Left renal pelvis (tissue), 4 donors: ENCODE results near the gene MYH14. TPM values are rescaled to one million over a fixed set of nuclear protein-coding genes. Genes with fewer than 3 reads are reported as not detected.

Experiments
- DNase-seq, 4 donors: peaks; one replicate each; pipeline ENCODE4 v3.0.0-alpha.2; 2013; ENCODE audit warnings: low read depth in 4 of 4, low spot score in 3 of 4
- polyA plus RNA-seq, 4 donors: library from polyadenylated mRNA; unstranded; fragments of 120-200 nt; gene quantifications; one replicate each; pipeline ENCODE4 v1.2.1, GENCODE V29; 2013; ENCODE audit not compliant: insufficient read length in 4 of 4

Gene MYH14
- polyA plus RNA-seq, 4 donors: 0.71 to 27.1 (median 22.2) TPM

DNA sequence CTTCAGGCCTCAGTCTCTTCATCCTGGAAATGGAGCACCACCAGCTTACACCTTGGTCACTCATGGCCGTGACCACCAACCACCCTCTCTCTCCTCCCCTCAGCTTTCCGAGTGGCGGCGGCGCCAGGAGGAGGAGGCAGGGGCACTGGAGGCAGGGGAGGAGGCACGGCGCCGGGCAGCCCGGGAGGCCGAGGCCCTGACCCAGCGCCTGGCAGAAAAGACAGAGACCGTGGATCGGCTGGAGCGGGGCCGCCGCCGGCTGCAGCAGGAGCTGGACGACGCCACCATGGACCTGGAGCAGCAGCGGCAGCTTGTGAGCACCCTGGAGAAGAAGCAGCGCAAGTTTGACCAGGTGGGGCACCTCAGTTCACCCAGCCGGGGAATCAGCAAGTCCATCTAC, 78.1 kb downstream of the MYH14 start:
- DNase-seq: no peak

DNA sequence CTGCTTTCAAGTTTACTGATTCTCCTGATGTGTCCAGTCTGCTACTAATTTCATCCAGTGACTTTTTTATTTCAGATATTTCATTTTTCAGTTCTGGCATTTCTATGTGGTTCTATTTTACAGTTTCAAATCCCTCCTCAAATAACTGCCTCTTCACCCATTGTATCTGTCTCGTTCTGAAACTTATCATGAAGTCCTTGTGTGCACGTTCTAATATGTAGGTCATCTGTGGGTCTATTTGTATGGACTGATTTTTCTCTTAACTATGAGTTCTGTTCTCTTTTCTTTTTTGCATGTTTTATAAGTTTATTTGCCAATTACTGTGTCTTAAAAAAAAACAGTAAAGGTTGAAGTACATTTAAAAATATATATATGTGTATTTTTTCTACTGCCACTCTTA, 82.4 kb downstream of the MYH14 start:
- DNase-seq: no peak

DNA sequence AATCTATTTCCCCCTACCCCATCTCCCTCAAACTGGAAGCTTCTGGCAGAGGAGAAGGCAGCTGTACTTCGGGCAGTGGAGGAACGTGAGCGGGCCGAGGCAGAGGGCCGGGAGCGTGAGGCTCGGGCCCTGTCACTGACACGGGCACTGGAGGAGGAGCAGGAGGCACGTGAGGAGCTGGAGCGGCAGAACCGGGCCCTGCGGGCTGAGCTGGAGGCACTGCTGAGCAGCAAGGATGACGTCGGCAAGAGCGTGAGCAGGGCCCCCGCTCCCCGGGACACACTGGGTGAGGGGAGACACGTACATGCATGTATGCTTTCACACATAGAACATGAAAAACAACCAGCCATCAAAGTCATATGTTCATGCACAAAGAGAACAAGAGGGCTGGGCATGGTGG, 83.0 kb downstream of the MYH14 start:
- no peak for DNase-seq

DNA sequence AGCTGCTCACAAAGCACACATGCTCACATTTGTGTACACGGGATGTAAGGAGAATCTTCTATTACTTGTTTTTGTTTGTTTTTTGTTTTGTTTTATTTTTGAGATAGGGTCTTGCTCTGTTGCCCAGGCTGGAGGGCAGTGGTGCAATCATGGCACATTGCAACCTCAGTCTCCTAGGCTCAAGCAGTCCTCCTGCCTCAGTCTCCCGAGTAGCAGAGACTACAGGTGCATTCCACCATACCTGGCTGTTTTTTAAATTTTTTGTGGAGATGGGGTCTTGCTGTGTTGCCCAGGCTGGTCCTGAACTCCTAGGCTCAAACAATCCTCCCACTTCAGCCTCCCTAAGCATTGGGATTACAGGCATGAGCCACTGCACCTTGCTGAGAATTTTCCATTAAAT, 83.9 kb downstream of the MYH14 start:
- DNase-seq: no peak

DNA sequence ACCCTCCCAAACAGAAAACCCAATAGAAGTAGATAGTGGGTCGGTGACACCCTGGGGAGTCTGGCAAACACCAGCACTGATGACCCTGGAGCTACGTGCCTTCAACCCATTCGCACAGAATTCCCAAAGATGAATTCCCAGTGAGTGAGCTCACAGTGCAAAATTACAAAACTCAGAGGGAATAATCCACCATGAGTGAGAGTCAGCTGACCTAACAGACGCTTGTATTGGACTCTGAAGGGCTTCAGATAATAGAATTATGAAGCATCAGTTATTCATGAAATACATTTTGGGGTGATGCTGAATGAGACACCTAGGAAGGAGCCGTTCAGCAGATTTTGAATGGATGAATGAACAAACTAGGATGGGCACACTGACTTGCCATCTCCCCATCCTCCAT, 85.5 kb downstream of the MYH14 start:
- no peak for DNase-seq

DNA sequence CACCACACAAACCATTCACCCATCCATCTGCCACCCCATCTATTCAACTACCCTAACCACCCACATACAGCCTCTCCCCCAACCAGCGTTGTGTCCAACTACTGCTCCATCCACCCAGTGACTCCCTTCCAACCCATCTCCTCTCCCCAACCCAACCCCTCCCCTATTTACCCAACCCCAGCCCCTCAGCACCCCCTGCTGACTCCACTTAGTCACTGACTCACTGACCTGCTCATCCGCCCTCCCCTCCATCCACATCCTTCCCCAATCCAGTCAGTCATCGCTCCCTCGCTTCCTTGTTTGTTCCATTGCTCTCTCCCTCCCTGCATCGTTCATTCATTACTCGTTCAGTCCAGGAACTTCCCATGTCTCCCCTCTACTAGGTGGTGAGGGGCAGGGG, 86.6 kb downstream of the MYH14 start:
- DNase-seq: no peak

DNA sequence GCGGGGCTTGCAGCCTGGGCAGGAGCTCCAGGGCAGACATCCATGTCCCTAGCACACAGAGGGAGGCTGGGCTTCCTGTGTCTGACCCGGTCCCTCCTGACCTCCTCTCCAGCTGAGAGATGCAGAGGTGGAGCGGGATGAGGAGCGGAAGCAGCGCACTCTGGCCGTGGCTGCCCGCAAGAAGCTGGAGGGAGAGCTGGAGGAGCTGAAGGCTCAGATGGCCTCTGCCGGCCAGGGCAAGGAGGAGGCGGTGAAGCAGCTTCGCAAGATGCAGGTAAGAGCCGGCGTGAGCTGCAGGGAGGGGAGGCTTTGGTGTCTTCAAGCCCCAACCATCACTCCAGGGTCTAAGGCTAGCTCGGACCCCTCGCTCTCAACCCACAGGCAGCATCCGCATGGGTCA, 87.4 kb downstream of the MYH14 start:
- no peak for DNase-seq

DNA sequence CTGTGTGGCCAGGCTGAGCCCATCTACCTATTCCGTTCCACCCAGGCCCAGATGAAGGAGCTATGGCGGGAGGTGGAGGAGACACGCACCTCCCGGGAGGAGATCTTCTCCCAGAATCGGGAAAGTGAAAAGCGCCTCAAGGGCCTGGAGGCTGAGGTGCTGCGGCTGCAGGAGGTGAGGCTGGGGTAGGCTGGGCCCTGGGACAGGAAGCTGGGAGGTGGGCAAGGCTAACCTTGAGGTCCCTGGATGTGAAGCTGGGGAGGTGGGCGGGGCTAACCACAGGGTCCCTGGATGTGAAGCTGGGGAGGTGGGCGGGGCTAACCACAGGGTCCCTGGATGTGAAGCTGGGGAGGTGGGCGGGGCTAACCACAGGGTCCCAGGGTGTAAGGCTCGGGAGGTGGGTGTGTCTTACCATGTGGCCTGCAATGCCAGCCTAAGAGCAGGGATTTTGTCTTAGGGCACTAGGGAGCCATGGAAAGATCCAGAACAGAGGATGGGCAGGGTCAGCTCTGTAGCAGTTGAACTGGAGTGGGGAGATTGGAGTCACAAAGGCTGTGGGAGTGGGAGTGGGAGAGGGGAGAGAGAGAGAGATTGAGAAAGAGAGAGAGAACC, 88.9 kb downstream of the MYH14 start:
- DNase-seq: no peak

DNA sequence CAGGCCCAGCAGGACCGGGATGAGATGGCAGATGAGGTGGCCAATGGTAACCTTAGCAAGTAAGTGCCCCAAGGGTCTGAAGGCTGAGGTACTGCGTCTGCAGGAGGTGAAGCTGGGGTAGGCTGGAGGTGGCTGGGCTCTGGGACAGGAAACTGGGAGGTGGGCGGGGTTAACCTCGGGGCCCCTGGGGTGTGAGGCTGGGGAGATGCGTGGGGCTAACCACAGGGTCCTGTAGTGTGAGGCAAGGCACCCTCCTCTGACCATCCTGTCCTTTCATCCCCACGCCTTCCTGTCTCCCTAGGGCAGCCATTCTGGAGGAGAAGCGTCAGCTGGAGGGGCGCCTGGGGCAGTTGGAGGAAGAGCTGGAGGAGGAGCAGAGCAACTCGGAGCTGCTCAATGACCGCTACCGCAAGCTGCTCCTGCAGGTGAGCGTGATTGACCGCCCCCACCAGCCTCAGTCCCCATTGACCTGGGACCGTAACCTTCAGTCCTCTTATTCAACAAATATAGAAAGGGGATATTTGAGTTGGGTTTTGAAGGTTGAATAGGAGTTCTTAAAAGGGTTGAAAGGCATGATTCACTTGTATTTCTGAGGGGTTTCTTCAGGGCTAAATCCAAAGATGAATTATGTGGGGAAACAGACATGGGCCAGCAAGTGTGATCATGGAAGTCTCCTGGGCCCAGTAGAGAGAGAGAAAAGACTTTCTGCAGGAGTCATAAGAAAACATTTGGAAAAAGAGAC, 90.0 kb downstream of the MYH14 start:
- no peak for DNase-seq

DNA sequence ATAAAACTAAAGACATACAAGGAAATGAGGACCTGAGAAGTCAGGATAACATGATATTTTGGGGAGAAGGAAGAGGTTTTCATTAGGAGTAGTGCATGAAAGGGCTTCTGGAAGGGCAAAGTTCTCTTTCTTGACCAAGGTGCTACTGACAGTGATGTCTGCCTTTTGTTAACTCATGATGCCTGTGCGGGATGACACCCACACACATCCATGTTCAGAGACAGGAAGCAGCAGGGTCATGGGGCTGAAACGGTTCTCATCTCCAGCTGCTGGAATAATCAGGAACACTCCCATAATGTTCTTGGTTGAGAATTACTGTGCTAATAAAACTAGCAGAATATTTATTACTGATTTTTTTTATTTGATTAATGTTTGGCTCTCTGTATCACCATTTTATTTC, 96.6 kb downstream of the MYH14 start:
- DNase-seq: no peak

DNA sequence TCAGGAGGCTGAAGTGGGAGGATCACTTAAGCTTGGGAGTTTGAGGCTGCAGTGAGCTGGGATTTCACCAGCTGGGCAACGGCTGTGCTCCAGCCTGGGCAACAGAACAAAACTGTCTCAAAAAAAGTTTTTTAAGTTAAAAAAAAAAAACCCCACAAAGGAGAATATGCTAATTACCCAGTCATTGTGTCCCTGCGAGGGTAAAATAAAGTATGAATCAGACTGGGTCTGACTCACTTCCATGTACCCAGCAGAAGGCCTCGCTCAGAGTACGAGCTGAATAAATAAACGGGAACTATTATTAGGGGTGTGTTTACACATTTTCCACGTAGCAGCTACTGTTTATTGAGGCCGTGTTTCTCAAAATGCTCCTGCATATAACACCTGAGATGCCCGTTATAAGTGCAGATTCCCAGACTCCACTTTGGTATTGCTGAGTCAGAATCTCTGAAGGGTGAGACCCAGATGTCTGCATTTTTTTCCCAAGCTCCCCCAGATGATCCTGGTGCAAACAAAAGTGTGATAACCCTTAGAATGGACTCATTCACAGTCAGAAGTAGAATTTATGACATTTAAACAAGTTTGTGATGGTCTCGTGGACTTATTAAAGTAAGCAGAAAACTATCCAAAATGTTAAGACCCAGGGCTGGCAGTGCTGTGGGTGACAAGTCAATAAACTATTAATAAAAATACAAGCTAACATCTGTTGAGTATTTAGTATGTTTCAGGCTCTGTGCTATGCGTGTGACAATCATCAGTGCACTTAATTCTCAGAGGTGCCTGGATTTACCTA, 97.6 kb downstream of the MYH14 start:
- DNase-seq: no peak

DNA sequence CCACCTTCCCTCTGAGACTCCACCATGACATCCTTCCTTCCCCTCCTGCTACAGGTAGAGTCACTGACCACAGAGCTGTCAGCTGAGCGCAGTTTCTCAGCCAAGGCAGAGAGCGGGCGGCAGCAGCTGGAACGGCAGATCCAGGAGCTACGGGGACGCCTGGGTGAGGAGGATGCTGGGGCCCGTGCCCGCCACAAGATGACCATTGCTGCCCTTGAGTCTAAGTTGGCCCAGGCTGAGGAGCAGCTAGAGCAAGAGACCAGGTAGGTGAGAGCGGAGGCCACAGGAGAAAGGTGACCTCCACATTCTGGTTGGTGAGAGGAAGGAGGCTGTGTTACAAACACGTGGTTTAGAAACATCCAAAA, 98.2 kb downstream of the MYH14 start:
- no peak for DNase-seq

DNA sequence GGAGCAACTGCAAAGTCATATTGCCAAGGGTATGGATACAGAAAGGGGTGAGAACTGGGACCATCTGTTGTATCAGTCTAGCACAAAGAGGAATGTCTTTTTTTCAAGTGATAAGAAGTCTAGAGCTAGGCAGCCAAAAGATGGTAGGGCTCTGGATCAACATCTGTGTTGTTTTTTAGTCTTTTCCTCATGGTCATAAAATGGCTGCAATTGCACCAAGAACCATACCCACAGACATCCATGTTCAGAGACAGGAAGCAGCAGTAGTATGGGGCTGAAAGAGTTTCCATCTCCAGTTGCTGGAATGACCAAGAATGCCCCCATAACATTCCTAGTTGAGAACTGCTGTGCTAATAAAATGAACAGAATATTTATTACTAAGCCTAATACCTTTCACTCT, 100.1 kb downstream of the MYH14 start:
- DNase-seq: no peak

DNA sequence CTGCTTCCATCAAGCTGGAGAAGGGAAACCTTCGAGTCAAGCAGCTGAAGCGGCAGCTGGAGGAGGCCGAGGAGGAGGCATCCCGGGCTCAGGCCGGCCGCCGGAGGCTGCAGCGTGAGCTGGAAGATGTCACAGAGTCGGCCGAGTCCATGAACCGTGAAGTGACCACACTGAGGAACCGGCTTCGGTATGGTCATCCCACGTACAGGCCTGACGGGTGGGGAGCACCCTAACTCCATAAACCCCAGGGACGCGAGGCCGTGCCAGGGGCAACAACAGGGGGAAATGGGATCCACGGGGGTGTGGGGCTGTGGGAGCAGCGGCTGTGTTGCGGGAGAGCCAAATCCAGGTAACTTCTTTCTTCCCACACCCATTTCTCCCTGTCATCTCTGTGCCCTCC, 105.6 kb downstream of the MYH14 start:
- no peak for DNase-seq

DNA sequence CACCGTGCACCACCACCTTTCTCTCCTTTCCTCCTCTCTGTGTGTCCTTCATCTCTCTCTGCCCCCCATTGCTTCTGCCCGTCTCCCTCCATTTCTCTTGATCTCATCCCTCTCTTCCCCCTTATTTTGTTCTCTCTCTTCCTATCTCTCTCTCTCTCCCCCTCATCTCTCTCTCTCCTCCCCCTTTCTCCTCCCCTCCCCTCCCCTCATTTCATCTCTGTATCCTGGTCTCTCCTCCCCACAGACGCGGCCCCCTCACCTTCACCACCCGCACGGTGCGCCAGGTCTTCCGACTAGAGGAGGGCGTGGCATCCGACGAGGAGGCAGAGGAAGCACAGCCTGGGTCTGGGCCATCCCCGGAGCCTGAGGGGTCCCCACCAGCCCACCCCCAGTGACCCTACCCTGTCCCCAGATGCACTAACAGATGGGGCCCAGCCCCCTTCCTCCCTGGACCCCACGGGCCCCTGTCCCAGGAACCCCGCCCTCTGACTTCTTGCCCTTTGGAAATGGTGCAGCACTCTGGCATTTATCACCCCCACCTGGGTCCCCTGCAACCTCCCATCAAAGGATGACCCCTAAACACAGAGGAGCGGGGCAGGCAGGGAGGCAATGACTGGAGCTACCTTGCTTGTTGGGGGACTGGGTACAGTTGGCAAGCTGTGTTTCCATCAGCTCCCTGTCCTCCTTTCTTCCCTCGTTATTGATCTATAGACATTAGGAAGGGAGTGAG, 106.1 kb downstream of the MYH14 start:
- DNase-seq: no peak

DNA sequence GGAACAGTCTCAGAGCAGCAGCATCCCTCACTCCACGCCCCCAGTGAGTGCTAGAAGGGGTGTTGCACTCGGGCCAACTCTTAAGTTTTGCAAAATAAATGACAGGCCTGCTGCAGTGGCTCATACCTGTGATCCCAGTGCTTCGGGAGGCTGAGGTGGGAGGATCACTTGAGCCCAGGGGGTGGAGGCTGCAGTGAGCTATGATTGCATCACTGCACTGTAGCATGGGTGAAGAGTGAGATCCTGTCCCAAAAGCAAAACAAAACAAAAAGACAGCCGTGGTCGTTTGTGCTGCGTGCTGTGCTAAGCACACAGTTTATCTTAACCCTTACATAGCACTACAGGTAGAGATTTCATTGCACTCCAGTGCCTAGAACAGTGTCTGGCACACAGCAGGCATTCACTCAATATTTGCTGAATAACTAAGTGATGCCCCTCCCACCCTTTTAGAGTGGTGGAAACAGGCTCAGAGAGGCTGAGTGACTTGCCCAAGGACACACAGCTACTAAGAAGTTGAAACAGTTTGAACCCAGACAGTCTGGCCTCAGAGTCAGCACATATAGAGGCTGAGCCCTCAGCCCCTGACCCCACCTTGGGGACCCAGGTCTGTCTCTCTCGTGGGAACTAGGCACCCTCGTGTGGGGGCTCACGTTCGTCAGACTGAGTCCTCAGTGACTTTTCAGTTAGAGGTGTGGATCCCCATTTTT, 107.5 kb downstream of the MYH14 start:
- no peak for DNase-seq

DNA sequence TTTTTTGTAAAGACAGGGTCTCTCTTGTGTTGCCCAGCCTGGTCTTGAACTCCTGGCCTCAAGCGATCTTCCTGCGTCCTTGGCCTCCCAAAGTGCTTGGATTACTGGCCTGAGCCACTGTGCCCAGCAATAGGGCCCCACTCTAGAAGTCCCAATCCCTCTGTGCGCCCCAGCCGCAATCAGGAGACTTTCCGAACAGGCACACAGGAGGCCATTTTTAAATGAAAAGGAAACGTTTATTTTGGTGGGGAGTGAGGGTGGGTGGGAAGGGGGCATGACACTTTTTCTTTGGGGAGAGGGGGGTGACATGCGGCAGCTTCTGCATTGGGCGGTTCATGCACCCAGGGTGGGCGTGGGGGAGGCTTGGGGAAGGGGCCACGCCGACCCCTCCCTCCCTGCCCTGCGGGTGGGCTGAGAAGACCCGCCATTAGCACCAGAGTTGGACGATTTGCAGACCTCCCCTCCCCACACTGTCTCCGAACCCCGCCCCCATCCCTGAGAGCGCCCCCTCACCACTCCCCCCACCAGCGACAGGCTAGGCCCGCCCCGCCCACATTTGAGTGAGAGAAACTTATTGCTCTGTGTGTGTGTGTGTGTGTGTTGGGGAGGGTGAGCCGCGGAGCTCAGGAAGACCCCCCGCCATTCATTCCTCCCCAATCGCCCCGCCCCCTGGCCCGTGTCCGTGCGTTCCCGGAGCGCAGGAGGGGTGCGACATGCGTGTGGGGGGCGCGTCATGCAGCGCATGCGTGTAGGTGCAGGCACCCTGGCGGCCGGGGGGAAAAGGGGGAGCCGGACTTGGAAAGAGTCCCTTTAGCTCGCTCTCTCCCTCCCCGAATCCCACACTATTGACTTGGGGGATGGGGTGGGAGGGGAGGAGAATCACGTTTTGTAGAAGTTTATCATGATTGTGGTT, 108.6 kb downstream of the MYH14 start:
- peak in 1 of 4 donors; percentile 32 for DNase-seq

DNA sequence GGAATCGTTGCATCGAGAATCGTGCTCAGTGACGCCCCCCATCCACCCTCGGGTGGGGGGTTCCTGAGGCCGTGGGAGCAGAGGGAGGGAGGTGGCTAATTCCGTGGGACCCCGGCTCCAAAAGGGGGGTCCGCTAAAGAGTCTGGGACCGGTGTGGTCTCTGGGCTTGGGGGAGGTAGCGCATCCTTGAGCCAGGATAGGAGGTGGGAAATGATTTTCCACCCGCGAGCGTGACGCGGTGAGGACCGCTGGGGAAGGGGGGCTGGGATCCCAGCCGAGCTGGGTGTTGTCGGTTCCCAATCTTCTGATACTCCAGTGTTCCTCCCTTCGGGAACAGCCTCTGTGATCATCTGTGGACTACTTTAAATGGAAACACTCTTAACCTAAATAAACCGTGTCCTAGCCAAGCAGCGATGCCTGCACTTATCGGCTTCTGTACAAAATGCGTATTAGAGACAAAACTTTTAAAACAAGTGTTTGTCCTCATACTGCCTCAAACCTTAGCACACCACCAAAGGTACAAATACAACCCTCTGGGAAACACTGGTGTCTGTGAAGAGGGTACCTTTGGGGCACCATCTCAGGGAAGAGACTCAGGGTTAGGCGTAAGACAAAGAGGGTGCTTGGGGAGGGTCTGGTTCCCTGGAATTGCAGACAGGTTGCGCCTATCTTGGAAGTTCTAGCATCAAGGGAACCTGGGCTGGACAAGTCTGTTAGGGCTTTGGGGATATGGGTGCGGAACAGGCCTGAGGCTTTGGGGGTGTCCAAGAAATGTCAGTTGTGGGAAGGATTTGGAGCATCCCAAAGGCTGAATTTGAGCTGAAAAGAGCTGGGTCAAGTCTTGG, 109.8 kb downstream of the MYH14 start:
- DNase-seq: no peak
